HG03159 (cell line): ENCODE measurements around the gene ARFGAP3.
"Not testable (repeated sequence)": the region's sequence is repeated elsewhere in the genome, so short reads cannot be mapped to it uniquely, and the experiment has no call there.

ENCODE experiments used
- ATAC-seq: cut with Tn5 transposase; IDR thresholded peaks from one replicate; pipeline ENCODE4 v1.9.1; 2021; ENCODE audit warnings: mild to moderate bottlenecking, moderate library complexity; ENCODE audit not compliant: unreplicated experiment

ARFGAP3 gene

DNA sequence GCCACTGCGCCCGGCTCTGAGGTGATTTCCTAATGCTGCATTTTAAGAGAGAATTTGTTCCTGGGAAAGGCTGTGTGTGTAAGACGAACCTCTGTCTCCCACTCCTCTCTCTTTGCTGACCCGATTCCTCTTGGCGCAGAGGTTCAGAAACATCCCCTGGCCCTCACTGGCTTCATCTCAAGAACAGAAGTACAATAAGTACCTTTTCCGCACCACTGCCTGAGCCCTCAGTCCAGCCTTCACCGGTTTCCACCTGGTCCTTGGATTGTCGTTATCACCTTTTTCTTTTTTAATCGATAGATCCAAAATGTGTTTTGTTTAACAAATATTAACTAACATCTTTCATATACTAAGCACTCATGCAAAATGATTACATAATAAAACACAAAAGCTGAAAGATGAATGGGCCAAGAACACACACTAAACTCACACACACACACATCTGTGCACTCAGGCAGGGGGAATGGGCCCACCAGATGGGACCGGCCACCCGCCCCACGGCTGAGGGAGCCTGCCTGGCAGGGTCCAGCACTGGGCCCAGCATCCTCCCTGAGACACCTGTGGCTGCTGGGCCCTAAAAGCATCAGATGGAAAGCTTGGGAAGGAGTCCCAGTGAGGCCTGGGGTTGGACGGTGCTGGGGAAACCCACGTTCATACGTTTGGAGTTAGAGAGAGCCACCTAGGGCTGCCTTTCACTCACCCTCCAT is 86.0 kb downstream of the ARFGAP3 start:
- no peak for ATAC-seq

DNA sequence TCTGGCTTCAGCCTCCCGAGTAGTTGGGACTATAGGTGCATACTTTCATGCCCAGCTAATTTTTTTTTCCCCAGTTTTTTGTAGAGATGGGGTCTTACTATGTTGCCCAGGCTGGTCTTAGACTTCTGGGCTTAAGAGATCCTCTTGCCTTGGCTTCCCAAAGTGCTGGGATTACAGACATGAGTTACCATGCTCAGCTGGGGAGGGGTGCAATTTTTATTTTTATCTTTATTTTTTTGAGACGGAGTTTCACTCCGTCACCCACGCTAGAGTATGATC is 86.7 kb downstream of the ARFGAP3 start:
- no peak for ATAC-seq

DNA sequence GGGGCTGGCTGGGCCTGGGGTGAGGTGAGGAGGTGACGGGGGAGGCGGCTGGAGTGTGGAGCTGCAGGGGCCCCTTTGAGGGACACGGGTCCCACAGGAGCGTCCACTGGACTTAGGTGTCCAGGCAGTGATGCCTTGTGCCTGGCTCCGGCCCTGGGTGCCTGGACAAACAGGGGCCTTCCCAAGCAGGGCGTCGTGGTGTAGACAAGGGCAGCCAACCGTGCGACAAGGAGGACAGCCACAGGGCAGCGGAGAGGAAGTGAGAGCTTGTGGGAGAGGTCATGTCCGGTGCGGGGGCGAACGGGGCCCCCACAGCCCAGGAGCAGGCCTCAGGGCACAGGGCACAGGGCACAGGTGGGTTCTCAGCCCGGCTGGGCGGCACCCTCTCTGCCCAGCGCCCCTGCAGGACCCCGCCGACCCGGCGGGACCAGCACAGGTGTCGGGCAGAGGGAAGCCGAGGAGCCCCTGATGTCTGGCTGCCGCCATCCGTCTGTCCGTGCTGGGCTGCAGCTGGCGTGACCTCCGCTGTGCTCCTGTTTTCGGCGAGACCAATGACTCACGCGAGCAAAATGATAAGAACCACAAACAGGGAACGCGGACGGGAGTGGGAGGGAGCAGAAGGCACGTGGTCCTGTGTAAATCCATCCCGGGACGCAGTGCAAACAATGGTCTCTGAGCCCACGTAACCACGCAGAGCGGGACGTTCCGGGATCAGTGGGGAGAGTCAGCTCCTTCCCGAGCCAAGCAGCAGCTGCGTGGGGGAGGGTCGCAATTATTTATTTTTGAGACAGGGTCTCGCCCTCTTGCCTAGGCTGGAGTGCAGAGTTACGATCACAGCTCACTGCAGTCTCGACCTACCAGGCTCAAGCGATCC is 87.3 kb downstream of the ARFGAP3 start:
- ATAC-seq = peak; percentile 68

DNA sequence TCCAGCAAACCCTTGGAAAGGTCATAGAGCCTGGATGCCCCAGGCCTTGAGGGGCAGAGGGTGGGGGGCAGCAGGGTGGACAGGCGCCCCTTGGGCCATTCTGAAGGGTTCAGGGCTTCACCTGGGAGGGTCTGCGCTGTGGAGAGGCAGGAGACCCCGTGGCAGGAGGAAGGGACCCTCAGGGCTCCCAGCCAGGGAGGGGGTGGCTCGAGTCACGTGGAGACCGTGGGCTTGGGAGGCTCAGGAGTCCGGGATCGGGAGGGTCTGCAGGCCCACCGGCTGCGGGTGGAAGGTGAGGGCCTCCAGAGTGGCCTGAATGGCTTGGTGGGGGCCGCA is 87.9 kb downstream of the ARFGAP3 start:
- ATAC-seq = no peak

DNA sequence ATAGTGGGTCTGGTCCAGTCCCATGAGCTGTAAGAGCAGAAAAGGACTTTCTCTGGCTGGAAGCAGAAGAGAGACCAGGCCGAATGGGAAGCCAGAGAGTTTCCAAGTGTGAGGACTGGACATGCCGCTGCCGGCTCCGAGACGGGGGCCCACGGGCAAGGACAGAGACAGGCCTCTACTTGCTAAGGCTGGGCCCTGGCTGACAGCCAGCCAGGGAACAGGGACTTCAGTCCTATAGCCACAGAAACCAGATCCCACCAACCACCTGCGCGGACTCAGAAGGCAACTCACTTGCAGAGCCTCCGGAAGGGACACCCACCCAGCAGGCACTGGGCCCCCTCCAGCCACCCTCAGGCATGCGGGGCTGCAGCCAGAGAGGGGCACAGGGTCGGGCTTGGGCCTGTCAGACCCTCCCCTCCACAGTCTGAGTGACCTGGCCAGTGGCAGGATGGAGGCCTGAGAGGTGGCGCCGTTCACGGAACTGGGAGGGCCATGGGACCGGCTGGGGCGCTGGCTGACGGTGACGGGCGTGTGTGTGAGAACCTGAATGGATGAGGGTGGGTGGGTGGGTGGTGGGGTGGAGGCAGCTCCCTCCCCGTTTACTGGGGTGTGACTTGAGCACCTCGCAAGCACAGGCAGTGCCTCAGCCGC is 88.6 kb downstream of the ARFGAP3 start:
- ATAC-seq = no peak

DNA sequence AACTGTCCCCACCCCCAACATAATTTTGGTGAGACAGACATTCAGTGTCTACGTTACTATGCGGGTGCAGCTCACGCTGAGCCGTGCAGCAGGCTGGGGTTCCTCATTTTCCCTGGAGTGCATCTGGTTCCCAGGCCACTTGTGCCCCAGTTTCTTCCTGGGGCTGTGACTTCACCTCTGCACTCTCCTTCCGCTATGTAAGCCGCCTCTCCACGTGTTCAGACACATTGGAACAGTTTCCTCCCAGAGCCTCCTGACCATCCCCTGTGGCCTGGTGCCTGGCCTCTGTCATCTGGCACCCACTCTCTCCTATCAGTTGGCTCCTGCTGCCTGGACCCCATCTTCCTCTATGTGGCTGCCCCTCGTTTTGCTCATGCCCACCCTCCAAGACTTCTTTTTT is 90.2 kb downstream of the ARFGAP3 start:
- ATAC-seq = no peak

GRCh38 chr22:42764895-42765363 is 92.1 kb downstream of the ARFGAP3 start:
- ATAC-seq = no peak

- no peak for ATAC-seq
These were observed 93.0 kb downstream of the ARFGAP3 start for GRCh38 chr22:42763965-42764480.

GRCh38 chr22:42760806-42761565 is 96.1 kb downstream of the ARFGAP3 start:
- no peak for ATAC-seq

GRCh38 chr22:42758931-42759629 is 98.0 kb downstream of the ARFGAP3 start:
- ATAC-seq = no peak

- not testable (repeated sequence) for ATAC-seq
These were observed 101.5 kb downstream of the ARFGAP3 start for GRCh38 chr22:42755553-42755952.

DNA sequence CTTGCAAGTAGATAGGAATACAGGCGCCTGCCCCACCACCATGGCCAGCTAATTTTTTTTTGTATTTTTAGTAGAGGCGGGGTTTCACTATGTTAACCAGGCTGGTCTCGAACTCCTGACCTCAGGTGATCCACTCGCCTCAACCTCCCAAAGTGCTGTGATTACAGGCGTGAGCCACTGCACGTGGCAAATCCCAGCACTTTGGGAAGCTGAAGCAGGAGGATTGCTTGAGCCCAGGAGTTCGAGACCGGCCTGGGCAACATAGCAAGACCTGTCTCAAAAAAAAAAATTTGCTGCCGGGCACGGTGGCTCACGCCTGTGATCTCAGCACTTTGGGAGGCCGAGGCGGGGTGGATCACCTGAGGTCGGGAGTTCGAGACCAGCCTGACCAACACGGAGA is 102.0 kb downstream of the ARFGAP3 start:
- not testable (repeated sequence) for ATAC-seq

GRCh38 chr22:42754658-42755057 is 102.4 kb downstream of the ARFGAP3 start:
- ATAC-seq = no peak

- ATAC-seq = no peak
These were observed 104.2 kb downstream of the ARFGAP3 start for GRCh38 chr22:42752912-42753311.

- no peak for ATAC-seq
These were observed 104.8 kb downstream of the ARFGAP3 start for GRCh38 chr22:42752230-42752746.

GRCh38 chr22:42750421-42750820 is 106.7 kb downstream of the ARFGAP3 start:
- ATAC-seq = not testable (repeated sequence)

DNA sequence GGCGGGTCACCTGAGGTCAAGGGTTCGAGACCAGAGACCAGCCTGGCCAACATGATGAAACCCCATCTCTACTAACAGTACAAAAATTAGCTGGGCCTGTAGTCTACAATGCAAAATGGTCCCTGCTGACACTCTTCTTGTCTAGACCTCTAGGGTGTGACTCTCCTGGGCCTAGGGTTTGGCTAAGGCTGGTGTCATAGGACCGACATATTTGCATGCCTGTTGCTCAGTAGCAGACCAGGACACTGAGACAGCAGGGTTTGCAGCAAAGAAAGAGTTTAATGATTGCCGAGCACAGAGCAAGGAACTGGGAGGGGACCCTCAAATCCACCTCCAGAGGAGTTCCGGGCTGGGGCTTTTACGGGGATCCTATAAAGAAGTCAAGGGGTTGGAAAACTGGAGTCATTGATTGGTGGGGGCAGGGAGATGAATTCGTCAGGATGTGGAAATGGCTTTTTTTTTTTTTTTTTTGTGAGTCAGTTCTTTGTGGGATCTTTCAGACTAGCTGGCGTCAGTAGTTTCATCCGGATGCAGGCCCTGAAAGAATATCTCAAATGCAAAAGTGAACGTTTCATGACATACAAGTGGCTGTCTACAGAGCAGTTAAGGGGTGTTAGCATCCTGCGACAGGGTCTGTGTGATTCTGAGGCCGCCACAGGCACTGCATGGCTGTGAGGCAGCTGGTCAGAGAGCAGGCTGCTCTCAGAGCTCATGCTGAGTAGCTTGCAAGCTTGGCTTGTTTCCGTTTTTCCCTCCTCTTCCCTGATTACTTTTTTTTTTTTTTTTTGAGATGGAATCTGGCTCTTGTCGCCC is 109.2 kb downstream of the ARFGAP3 start:
- no peak for ATAC-seq
